ENCODE data around the gene MYCN.

GRCh38 chr2:15990151-15991101 is 50.1 kb downstream of the MYCN start:
- TF ChIP-seq POLR2A (IDR thresholded peaks at IDR 0.05) (no peak), CTCF (IDR thresholded peaks at IDR 0.05) (no peak)
